Dermis microvascular lymphatic vessel endothelial cell (primary cell): Measurements from ENCODE around the gene ZFAND3. TPM values are rescaled to one million over a fixed set of nuclear protein-coding genes. Genes with fewer than 3 reads are reported as not detected.

Experiments used
- DNase-seq, 2 donors: peaks; one replicate each; pipeline versions ENCODE4 v3.0.0 to v3.0.0-alpha.2; 2010; ENCODE audit warnings: low read depth in 2 of 2
- total RNA-seq: library from RNA; depleted of rRNA; stranded (reverse); fragments of >200 nt; gene quantifications from 2 replicates; pipeline ENCODE4 v1.2.1, GENCODE V29; 2014

The ZFAND3 gene
- total RNA-seq, 1 donor from 2014 or later = 11.7 TPM

- DNase-seq = no peak
These were observed 333.1 kb downstream of the ZFAND3 start for GRCh38 chr6:38152620-38153019.

GRCh38 chr6:38153076-38153797 is 333.7 kb downstream of the ZFAND3 start:
- no peak for DNase-seq

GRCh38 chr6:38153798-38154345 is 334.3 kb downstream of the ZFAND3 start:
- DNase-seq = no peak

- peak in 1 of 2 donors; percentile 16 for DNase-seq
These were observed 335.2 kb downstream of the ZFAND3 start for GRCh38 chr6:38154731-38155130.

GRCh38 chr6:38155144-38155543 is 335.6 kb downstream of the ZFAND3 start:
- DNase-seq = peak; percentile 97 to 98

GRCh38 chr6:38155621-38156204 is 336.2 kb downstream of the ZFAND3 start:
- DNase-seq = peak in 1 of 2 donors; percentile 70

- no peak for DNase-seq
These were observed 337.5 kb downstream of the ZFAND3 start for GRCh38 chr6:38156818-38157565.

- no peak for DNase-seq
These were observed 338.4 kb downstream of the ZFAND3 start for GRCh38 chr6:38157905-38158304.

- no peak for DNase-seq
These were observed 339.3 kb downstream of the ZFAND3 start for GRCh38 chr6:38158762-38159350.

- no peak for DNase-seq
These were observed 340.1 kb downstream of the ZFAND3 start for GRCh38 chr6:38159596-38159995.

GRCh38 chr6:38160831-38161230 is 341.3 kb downstream of the ZFAND3 start:
- DNase-seq = no peak

GRCh38 chr6:38161331-38161730 is 341.8 kb downstream of the ZFAND3 start:
- DNase-seq = no peak

- no peak for DNase-seq
These were observed 342.4 kb downstream of the ZFAND3 start for GRCh38 chr6:38161754-38162492.

GRCh38 chr6:38162493-38163185 is 343.1 kb downstream of the ZFAND3 start:
- DNase-seq = no peak

- no peak for DNase-seq
These were observed 343.9 kb downstream of the ZFAND3 start for GRCh38 chr6:38163186-38164130.

- no peak for DNase-seq
These were observed 344.6 kb downstream of the ZFAND3 start for GRCh38 chr6:38164131-38164481.

GRCh38 chr6:38164671-38165108 is 345.2 kb downstream of the ZFAND3 start:
- DNase-seq = no peak

- no peak for DNase-seq
These were observed 347.1 kb downstream of the ZFAND3 start for GRCh38 chr6:38166411-38167240.

GRCh38 chr6:38167598-38167997 is 348.1 kb downstream of the ZFAND3 start:
- DNase-seq = no peak
